H1 (cell line): ENCODE data around the gene SELENOI. TPM values are rescaled to one million over a fixed set of nuclear protein-coding genes. Genes with fewer than 3 reads are reported as not detected.
A peak's percentile ranks its signal among the peaks of the same experiment; 100 is the strongest.
"Not testable (repeated sequence)": the region's sequence is repeated elsewhere in the genome, so short reads cannot be mapped to it uniquely, and the experiment has no call there.

Experiments used
- CTCF ChIA-PET: fragments of 300-600 bp; sonication (Branson Sonifier 250); formaldehyde crosslinking; loops from one replicate; lab custom pipeline; 2021; ENCODE audit not compliant: partially characterized antibody; lab: Charles Lee
- POLR2A ChIA-PET: fragments of 300-600 bp; sonication (Branson Sonifier 250); formaldehyde crosslinking; loops from one replicate; lab custom pipeline; 2021; ENCODE audit warnings: inconsistent platforms; ENCODE audit not compliant: partially characterized antibody; lab: Charles Lee
- DNase-seq, 2 experiments: peaks; one replicate each; pipeline versions ENCODE4 v3.0.0 to v3.0.0-alpha.2; 2010 to 2022; ENCODE audit warnings: low spot score in 2 of 2, low read depth in 1 of 2, mixed read lengths in 1 of 2
- FAIRE-seq: peaks from 2 replicates; lab custom pipeline; 2011; peaks lifted over from hg19 to GRCh38; lab: Jason Lieb, UNC
- H2AFZ ChIP-seq: 2 replicates; pipeline ENCODE4 v1.8.1; 2012; ENCODE audit warnings: low read length, inconsistent platforms
- H2AK5ac ChIP-seq: 2 replicates; pipeline ENCODE4 v1.6.1; 2013; ENCODE audit warnings: low read depth, low read length
- H2BK120ac ChIP-seq: replicated peaks from 2 replicates; pipeline ENCODE3; 2013; ENCODE audit warnings: low read depth, low read length, inconsistent platforms
- H2BK12ac ChIP-seq: 2 replicates; pipeline ENCODE4 v1.6.1; 2013; ENCODE audit warnings: low read depth, low read length
- H2BK15ac ChIP-seq: 2 replicates; pipeline ENCODE4 v1.6.1; 2013; ENCODE audit warnings: low read length
- H2BK20ac ChIP-seq: 2 replicates; pipeline ENCODE4 v1.6.1; 2013; ENCODE audit warnings: low read length
- H2BK5ac ChIP-seq: 2 replicates; pipeline ENCODE4 v1.6.1; 2013; ENCODE audit warnings: low read depth, low read length
- H3K14ac ChIP-seq: 2 replicates; pipeline ENCODE4 v1.6.1; 2013; ENCODE audit warnings: inconsistent platforms; ENCODE audit not compliant: insufficient read length
- H3K18ac ChIP-seq: 2 replicates; pipeline ENCODE4 v1.6.1; 2013; ENCODE audit warnings: low read length; ENCODE audit errors: extremely low read depth
- H3K23ac ChIP-seq: 2 replicates; pipeline ENCODE4 v1.6.1; 2013; ENCODE audit warnings: inconsistent platforms; ENCODE audit not compliant: insufficient read length
- H3K23me2 ChIP-seq: 2 replicates; pipeline ENCODE4 v1.6.1; 2013; ENCODE audit warnings: low read depth, low read length
- H3K27ac ChIP-seq: 2 replicates; pipeline ENCODE4 v1.6.1; 2011; ENCODE audit warnings: low read depth, low read length, inconsistent platforms
- H3K27me3 ChIP-seq, 4 experiments: replicated peaks in 1 of 4; 1 replicate in 1 of 4; 2 replicates in 3 of 4; pipeline versions ENCODE4 v1.6.1 to v1.8.1; 2011 to 2013; ENCODE audit warnings: low read length in 3 of 4, mild to moderate bottlenecking in 3 of 4, inconsistent platforms in 2 of 4, mixed read lengths in 2 of 4, moderate library complexity in 1 of 4; ENCODE audit not compliant: control insufficient read depth in 3 of 4, insufficient read depth in 3 of 4; ENCODE audit errors: extremely low read depth in 1 of 4
- H3K36me3 ChIP-seq, 4 experiments: 2 replicates each; pipeline versions ENCODE4 v1.6.1 to v1.8.1; 2011 to 2013; ENCODE audit warnings: mild to moderate bottlenecking in 4 of 4, low read length in 3 of 4, moderate library complexity in 2 of 4, control low read depth in 1 of 4, inconsistent platforms in 1 of 4; ENCODE audit not compliant: insufficient read depth in 4 of 4, control insufficient read depth in 2 of 4
- H3K4ac ChIP-seq: replicated peaks from 2 replicates; pipeline ENCODE3; 2013; ENCODE audit warnings: low read length, low read depth, mixed read lengths, inconsistent platforms; ENCODE audit not compliant: insufficient read length
- H3K4me1 ChIP-seq, 4 experiments: replicated peaks in 1 of 4; 1 replicate in 1 of 4; 2 replicates in 3 of 4; pipeline versions ENCODE4 v1.6.1 to v1.8.1; 2011 to 2013; ENCODE audit warnings: low read length in 3 of 4, inconsistent platforms in 2 of 4, mixed read lengths in 1 of 4; ENCODE audit not compliant: insufficient read depth in 4 of 4, control insufficient read depth in 3 of 4
- H3K4me2 ChIP-seq, 2 experiments: 2 replicates each; pipeline versions ENCODE4 v1.6.1 to v1.8.1; 2011 to 2013; ENCODE audit warnings: low read depth in 2 of 2, low read length in 2 of 2, control low read depth in 1 of 2, inconsistent platforms in 1 of 2, mild to moderate bottlenecking in 1 of 2; ENCODE audit not compliant: insufficient read depth in 1 of 2
- H3K4me3 ChIP-seq, 4 experiments: fragments of 200-600, 300-600 bp in 1 of 4; sonication (generic), shearing (Covaris generic), sonication (Bioruptor Twin) in 1 of 4; 2 replicates each; pipeline versions ENCODE4 v1.5.1 to v1.8.1; 2011 to 2016; ENCODE audit warnings: low read length in 4 of 4, low read depth in 3 of 4, control low read depth in 2 of 4, inconsistent platforms in 2 of 4, mild to moderate bottlenecking in 2 of 4, mixed read lengths in 1 of 4, moderate library complexity in 1 of 4; ENCODE audit not compliant: insufficient read depth in 2 of 4; ENCODE audit errors: extremely low read depth in 1 of 4
- H3K56ac ChIP-seq: replicated peaks from 2 replicates; pipeline ENCODE3; 2013; ENCODE audit warnings: low read depth, mild to moderate bottlenecking, mixed read lengths, low read length, inconsistent platforms; ENCODE audit not compliant: insufficient read length
- H3K79me1 ChIP-seq: 2 replicates; pipeline ENCODE4 v1.6.1; 2013; ENCODE audit warnings: low read depth, low read length, control low read depth
- H3K79me2 ChIP-seq, 2 experiments: 2 replicates each; pipeline versions ENCODE4 v1.6.1 to v1.8.1; 2012 to 2013; ENCODE audit warnings: low read length in 2 of 2, mild to moderate bottlenecking in 2 of 2, inconsistent platforms in 1 of 2; ENCODE audit not compliant: insufficient read depth in 2 of 2, control insufficient read depth in 1 of 2
- H3K9ac ChIP-seq, 4 experiments: replicated peaks in 1 of 4; 1 replicate in 1 of 4; 2 replicates in 3 of 4; pipeline versions ENCODE4 v1.6.1 to v1.8.1; 2011 to 2013; ENCODE audit warnings: low read depth in 3 of 4, low read length in 3 of 4, control low read depth in 2 of 4, mild to moderate bottlenecking in 2 of 4, moderate library complexity in 2 of 4, inconsistent platforms in 1 of 4; ENCODE audit errors: extremely low read depth in 1 of 4
- H3K9me3 ChIP-seq, 2 experiments: 2 replicates each; pipeline versions ENCODE4 v1.6.1 to v1.8.1; 2012 to 2013; ENCODE audit warnings: mild to moderate bottlenecking in 2 of 2, moderate library complexity in 2 of 2, control low read depth in 1 of 2, inconsistent platforms in 1 of 2, low read depth in 1 of 2, low read length in 1 of 2, mixed read lengths in 1 of 2; ENCODE audit not compliant: insufficient read depth in 2 of 2
- H4K20me1 ChIP-seq, 2 experiments: replicated peaks in 1 of 2; 2 replicates each; pipeline versions ENCODE3 to v1.8.1; 2011 to 2013; ENCODE audit warnings: inconsistent platforms in 2 of 2, low read length in 2 of 2, mild to moderate bottlenecking in 1 of 2; ENCODE audit not compliant: insufficient read depth in 2 of 2, control insufficient read depth in 1 of 2
- H4K5ac ChIP-seq: 2 replicates; pipeline ENCODE4 v1.6.1; 2013; ENCODE audit warnings: low read length, low read depth, mixed read lengths, inconsistent platforms; ENCODE audit not compliant: insufficient read length
- H4K8ac ChIP-seq: 2 replicates; pipeline ENCODE4 v1.8.0; 2013; ENCODE audit warnings: mild to moderate bottlenecking, moderate library complexity, low read length, inconsistent platforms; ENCODE audit not compliant: insufficient read depth; ENCODE audit errors: extremely low read depth
- H4K91ac ChIP-seq: replicated peaks from 2 replicates; pipeline ENCODE3; 2013; ENCODE audit warnings: low read length, mixed read lengths, inconsistent platforms; ENCODE audit not compliant: insufficient read length
- KDM1A ChIP-seq: fragments of 200-600, 300-600 bp; sonication (generic); IDR thresholded peaks from 2 replicates; pipeline ENCODE4 v1.7.1; 2016; ENCODE audit warnings: mild to moderate bottlenecking, low read length, borderline replicate concordance
- WGBS, 2 experiments: shearing (Covaris generic) in 1 of 2; methylation state at CpG; one replicate each; pipeline versions ENCODE4 v1.1.6 to v1.1.7; 2013 to 2015; ENCODE audit warnings: low lambda C conversion rate in 2 of 2, mixed read lengths in 2 of 2, inconsistent platforms in 1 of 2, low coverage in 1 of 2, missing lambda C conversion rate in 1 of 2; ENCODE audit not compliant: insufficient replicate concordance in 2 of 2, insufficient coverage in 1 of 2, insufficient read length in 1 of 2; ENCODE audit errors: extremely low coverage in 1 of 2, missing lambda C conversion rate in 1 of 2; 5-methylcytosine and 5-hydroxymethylcytosine counted together
- polyA plus RNA-seq, 7 experiments: library from polyadenylated mRNA; depleted of rRNA in 3 of 7; stranded (reverse) in 5 of 7; unstranded in 2 of 7; fragments of >200 nt in 5 of 7; fragments of 200-250 nt in 2 of 7; gene quantifications; 1 replicate in 5 of 7; 2 replicates in 1 of 7; 4 replicates in 1 of 7; pipeline versions ENCODE4 v1.2.1 to v1.2.3, GENCODE V29; 2011 to 2013; ENCODE audit warnings: missing spikeins in 2 of 7, mixed read lengths in 2 of 7
- total RNA-seq: library from RNA; stranded (reverse); fragmentation: NEBNext Ultra II Directional; extraction: Animal tissue kit (Norgen Biotek cat#: 25700); gene quantifications from 2 replicates; pipeline ENCODE4 v1.2.1, GENCODE V29; 2021

Gene SELENOI
- total and polyA plus RNA-seq, 2 of the 8 experiments (the other 6 are each of a cell fraction or from before 2014, with no cell fraction given): 15.9 to 63.8 TPM

DNA sequence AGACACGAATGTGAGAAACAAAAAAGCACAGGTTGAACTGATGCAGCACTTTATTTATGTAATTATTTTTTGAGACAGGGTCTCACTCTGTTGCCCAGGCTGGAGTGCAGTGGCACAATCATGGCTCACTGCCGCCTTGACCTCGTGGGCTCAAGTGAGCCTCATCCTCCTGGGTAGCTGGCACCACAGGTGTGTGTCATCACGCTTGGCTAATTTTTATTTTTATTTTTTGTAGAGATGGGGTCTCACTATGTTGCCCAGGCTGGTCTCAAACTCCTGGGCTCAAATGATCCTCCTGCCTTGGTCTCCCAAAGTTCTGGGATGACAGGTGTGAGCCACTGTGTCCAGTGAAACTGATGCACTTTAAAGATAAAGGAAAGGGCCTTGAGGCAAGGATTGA, 16.9 kb upstream of the SELENOI start:
- not testable (repeated sequence) for FAIRE-seq, H3K4me3 ChIP-seq, H3K18ac ChIP-seq, H4K20me1 ChIP-seq, H3K9me3 ChIP-seq, H3K23ac ChIP-seq, H3K27me3 ChIP-seq, H3K79me1 ChIP-seq
- CTCF ChIA-PET: interaction anchor here (0.9 to 4.0 kb wide), 7 partner anchors 12 to 139 kb away, joined by 3 to 19 read pairs (median 11); no protein-coding TSS in a partner anchor
- DNase-seq: peak in 1 of 2 experiments; percentile 19
- peak; percentile 48; the same call in 1 of the 2 replicates for TF ChIP-seq KDM1A
- TF ChIP-seq, all 59 proteins: peak for 1; not testable (repeated sequence) for 58
- H4K91ac ChIP-seq, H3K56ac ChIP-seq, H3K36me3 ChIP-seq, H2BK15ac ChIP-seq, H3K14ac ChIP-seq, H3K4me1 ChIP-seq, H3K27ac ChIP-seq, H2BK5ac ChIP-seq, H2BK12ac ChIP-seq, H4K8ac ChIP-seq, H3K4me2 ChIP-seq, H3K4ac ChIP-seq, POLR2A ChIA-PET, H2AFZ ChIP-seq, H3K23me2 ChIP-seq, H4K5ac ChIP-seq, H3K9ac ChIP-seq, H3K79me2 ChIP-seq, H2BK120ac ChIP-seq, H2AK5ac ChIP-seq, H2BK20ac ChIP-seq: not testable (repeated sequence)
- 88% methylated on average over 4 of the region's 4 CpGs; no CpG with 5 or more reads in 1 of the 2 experiments for WGBS, 2 experiments
